ENCODE results near the gene CNTNAP2. TPM values are rescaled to one million over a fixed set of nuclear protein-coding genes. Genes with fewer than 3 reads are reported as not detected.

Gene CNTNAP2
- total RNA-seq, 4 donors from 2014 or later: 0.29 to 0.88 (median 0.33) TPM; not detected in 1

DNA sequence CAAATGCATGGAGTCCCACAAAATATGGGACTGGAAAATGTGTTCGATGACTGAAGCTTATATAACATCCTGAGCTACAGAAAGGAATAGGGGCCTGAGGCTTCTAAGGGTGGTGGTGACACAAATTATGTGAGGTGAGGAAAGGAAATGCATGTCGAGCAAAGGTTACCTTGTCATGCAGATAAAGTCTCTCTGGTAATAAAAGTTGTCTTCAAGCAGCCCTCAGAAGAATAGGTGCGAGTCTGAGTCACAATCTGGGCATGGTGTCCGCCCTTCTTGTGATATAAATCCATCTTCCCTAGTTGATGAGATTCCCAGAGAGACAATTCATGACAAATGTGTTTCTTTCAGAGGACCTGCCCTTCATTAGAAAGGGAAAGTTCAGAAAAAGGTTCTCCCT is 1488.7 kb downstream of the CNTNAP2 start:
- intact Hi-C loops (cut with DNase I): no loop called here

DNA sequence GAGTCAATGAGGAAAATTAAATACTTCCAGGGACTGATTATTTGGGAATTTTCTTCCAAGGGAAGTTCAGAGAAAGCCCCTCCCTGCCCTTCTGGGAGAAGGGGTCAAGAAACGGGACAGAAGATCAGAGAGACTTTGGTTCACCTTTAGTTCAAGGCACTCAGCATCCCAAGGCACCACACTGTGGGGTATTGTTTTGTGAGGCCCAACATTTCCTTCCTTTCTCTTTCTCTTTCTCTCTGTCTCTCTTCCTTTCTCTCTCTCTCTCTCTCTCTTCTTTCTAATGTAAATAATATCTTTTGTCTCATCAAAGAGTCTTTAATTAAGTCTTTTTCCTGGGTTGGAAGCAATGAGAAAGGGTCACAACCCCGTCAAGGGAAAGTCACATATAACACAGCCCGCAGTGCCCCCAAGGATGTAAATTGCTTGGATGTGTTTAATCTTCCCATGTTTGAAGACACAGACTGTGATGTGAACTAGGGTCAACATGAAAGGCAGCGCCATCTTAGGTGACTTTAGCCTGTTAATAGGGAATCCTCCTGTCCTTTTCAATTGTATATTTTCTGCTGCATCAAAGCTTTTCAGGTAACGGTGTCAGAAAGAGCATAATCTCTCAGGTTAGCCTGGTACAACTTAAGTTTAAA is 1490.7 kb downstream of the CNTNAP2 start:
- intact Hi-C loops (cut with DNase I): no loop called here
- Histone ChIP-seq H3K4me1 (no peaks in the 10 kb centered on the region), H3K27me3 (no peaks in the 10 kb centered on the region), H3K36me3 (no peaks in the 10 kb centered on the region), H3K4me3 (replicated peaks in 1 of 3) (no peak overlapping the region), H3K27ac (no peak overlapping the region), H3K9me3 (no peaks in the 10 kb centered on the region)
- WGBS, 2 donors: 63 to 69% methylated on average over 5 of the region's 5 CpGs
- TF ChIP-seq POLR2A (IDR thresholded peaks at IDR 0.05): no peak
- TF ChIP-seq, protein P1, sequence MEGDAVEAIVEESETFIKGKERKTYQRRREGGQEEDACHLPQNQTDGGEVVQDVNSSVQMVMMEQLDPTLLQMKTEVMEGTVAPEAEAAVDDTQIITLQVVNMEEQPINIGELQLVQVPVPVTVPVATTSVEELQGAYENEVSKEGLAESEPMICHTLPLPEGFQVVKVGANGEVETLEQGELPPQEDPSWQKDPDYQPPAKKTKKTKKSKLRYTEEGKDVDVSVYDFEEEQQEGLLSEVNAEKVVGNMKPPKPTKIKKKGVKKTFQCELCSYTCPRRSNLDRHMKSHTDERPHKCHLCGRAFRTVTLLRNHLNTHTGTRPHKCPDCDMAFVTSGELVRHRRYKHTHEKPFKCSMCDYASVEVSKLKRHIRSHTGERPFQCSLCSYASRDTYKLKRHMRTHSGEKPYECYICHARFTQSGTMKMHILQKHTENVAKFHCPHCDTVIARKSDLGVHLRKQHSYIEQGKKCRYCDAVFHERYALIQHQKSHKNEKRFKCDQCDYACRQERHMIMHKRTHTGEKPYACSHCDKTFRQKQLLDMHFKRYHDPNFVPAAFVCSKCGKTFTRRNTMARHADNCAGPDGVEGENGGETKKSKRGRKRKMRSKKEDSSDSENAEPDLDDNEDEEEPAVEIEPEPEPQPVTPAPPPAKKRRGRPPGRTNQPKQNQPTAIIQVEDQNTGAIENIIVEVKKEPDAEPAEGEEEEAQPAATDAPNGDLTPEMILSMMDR (IDR thresholded peaks at IDR 0.05): no peak
- no peak for DNase-seq

More for the DNA sequence above, 1488.7 kb downstream of the CNTNAP2 start:
- WGBS, 2 donors: 76 to 81% methylated on average over 4 of the region's 4 CpGs
- TF ChIP-seq, protein P1 (IDR thresholded peaks at IDR 0.05): no peak
- TF ChIP-seq POLR2A (IDR thresholded peaks at IDR 0.05): no peak
- Histone ChIP-seq H3K4me3 (replicated peaks in 1 of 3) (no peak overlapping the region), H3K27ac (no peak overlapping the region), H3K36me3 (no peaks in the 10 kb centered on the region), H3K4me1 (no peaks in the 10 kb centered on the region), H3K27me3 (no peaks in the 10 kb centered on the region), H3K9me3 (no peaks in the 10 kb centered on the region)
- no peak for DNase-seq

DNA sequence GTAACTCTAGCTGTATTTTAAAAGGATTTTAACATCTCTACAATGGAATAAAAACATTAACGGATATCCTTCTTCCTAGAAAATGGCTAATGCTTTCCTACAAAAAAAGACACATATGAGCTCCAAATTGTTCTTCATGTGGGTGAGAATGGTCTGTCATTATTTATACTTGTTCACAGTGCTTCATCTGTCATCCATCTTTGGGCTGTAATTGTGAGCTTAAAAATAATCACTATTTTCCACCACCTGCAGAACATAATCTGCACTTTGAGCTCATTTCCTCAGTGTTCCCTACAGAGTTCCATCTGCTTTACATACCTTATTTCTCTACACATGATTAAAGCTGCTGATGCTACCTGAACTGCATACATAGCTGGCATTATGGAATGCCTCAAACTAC is 1494.8 kb downstream of the CNTNAP2 start:
- Histone ChIP-seq H3K4me3 (replicated peaks in 1 of 3) (no peak overlapping the region), H3K9me3 (no peaks in the 10 kb centered on the region), H3K27me3 (no peaks in the 10 kb centered on the region), H3K4me1 (no peaks in the 10 kb centered on the region), H3K27ac (no peak overlapping the region), H3K36me3 (no peaks in the 10 kb centered on the region)
- TF ChIP-seq POLR2A (IDR thresholded peaks at IDR 0.05): no peak
- TF ChIP-seq, protein P1 (IDR thresholded peaks at IDR 0.05): no peak
- DNase-seq: no peak
- intact Hi-C loops (cut with DNase I): no loop called here
- WGBS, 2 donors: 90 to 92% methylated on average over 1 of the region's 1 CpG

DNA sequence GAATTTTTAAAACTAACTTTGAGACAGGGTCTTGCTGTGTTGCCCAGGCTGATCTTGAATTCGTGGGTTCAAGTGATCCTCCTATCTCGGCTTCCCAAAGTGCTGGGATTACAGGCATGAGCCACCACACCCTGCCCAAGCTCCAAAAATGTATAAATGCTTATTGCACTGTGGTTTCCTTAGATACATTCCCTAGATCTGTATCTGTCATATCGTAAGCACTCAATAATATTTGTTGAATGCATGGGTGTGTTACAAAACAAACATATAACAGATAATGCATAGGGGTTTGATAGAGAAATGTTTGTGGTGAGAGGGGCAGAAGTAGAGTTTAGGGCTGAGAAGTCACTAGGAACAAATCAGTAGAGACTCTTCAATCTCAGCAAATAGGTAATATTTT is 1518.7 kb downstream of the CNTNAP2 start:
- H3K4me3 ChIP-seq (replicated peaks in 1 of 3): no peak overlapping the region
- H3K27ac ChIP-seq: no peak overlapping the region
- no peak for DNase-seq
- intact Hi-C loops (cut with DNase I): no loop called here
- TF ChIP-seq, protein P1 (IDR thresholded peaks at IDR 0.05): no peak
- no peak for TF ChIP-seq POLR2A (IDR thresholded peaks at IDR 0.05)
- WGBS, 2 donors: 87 to 91% methylated on average over 3 of the region's 3 CpGs
- no peaks in the 10 kb centered on the region for H3K4me1 ChIP-seq
- no peaks in the 10 kb centered on the region for H3K9me3 ChIP-seq
- H3K36me3 ChIP-seq: no peaks in the 10 kb centered on the region
- H3K27me3 ChIP-seq: no peaks in the 10 kb centered on the region

DNA sequence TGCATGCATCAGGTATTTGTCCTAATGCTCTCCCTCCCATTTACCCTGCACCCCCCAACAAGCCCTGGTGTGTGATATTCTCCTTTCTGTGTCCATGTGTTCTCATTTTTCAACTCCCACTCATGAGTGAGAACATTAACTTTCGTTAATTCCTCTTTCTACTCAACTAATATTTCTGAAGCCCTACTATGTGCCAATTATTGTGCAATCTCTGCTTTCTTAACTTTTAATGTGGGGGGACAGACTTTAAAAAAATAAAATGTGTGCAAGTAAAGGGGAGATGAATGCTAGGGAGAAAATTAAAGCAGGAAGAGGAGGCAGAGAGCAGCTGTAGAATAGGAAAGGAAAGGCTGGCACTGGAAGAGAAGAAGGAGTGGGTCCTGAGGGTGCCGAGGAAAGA is 1520.0 kb downstream of the CNTNAP2 start:
- H3K36me3 ChIP-seq: no peaks in the 10 kb centered on the region
- WGBS, 2 donors: 68 to 89% methylated on average over 2 of the region's 2 CpGs

More for the DNA sequence above, 1520.0 kb downstream of the CNTNAP2 start:
- DNase-seq: no peak
- TF ChIP-seq POLR2A (IDR thresholded peaks at IDR 0.05): no peak
- TF ChIP-seq, protein P1 (IDR thresholded peaks at IDR 0.05): no peak
- Histone ChIP-seq H3K4me3 (replicated peaks in 1 of 3) (no peak overlapping the region), H3K27ac (no peak overlapping the region), H3K9me3 (no peaks in the 10 kb centered on the region), H3K27me3 (no peaks in the 10 kb centered on the region), H3K4me1 (no peaks in the 10 kb centered on the region)
- intact Hi-C loops (cut with DNase I): no loop called here
